ENCODE data around the gene POLA2.

The POLA2 gene

GRCh38 chr11:65261591-65262380 is at the start of gene POLA2:
Gene POLA2, plus strand, starts transcription at chr11:65261962. Its CDS starts 331 bp downstream, at chr11:65262293.
- peak; percentile 91 for DNase-seq (ENCODE audit: extremely low read depth, low read depth)
- no peak for TF ChIP-seq CTCF (IDR thresholded peaks at IDR 0.05; ENCODE audit: low read depth, low read length)

- TF ChIP-seq CTCF (IDR thresholded peaks at IDR 0.05; ENCODE audit: low read depth, low read length): no peak
- no peak for DNase-seq (ENCODE audit: extremely low read depth, low read depth)
Observed at GRCh38 chr11:65212226-65212801, 49.4 kb upstream of the POLA2 start.

- no peak for TF ChIP-seq CTCF (IDR thresholded peaks at IDR 0.05; ENCODE audit: low read depth, low read length)
- no peak for DNase-seq (ENCODE audit: extremely low read depth, low read depth)
Observed at GRCh38 chr11:65213322-65214211, 48.2 kb upstream of the POLA2 start.

GRCh38 chr11:65214212-65214845 is 47.4 kb upstream of the POLA2 start:
- no peak for TF ChIP-seq CTCF (IDR thresholded peaks at IDR 0.05; ENCODE audit: low read depth, low read length)
- no peak for DNase-seq (ENCODE audit: extremely low read depth, low read depth)

- TF ChIP-seq CTCF (IDR thresholded peaks at IDR 0.05; ENCODE audit: low read depth, low read length): no peak
- no peak for DNase-seq (ENCODE audit: extremely low read depth, low read depth)
Observed at GRCh38 chr11:65215441-65216076, 46.2 kb upstream of the POLA2 start.

GRCh38 chr11:65216830-65217229 is 44.9 kb upstream of the POLA2 start:
- no peak for DNase-seq (ENCODE audit: extremely low read depth, low read depth)

More at GRCh38 chr11:65216830-65217229, 44.9 kb upstream of the POLA2 start:
- no peak for TF ChIP-seq CTCF (IDR thresholded peaks at IDR 0.05; ENCODE audit: low read depth, low read length)
